ENCODE data around the gene SH3RF1.

SH3RF1 gene

GRCh38 chr4:169064296-169064695 lies 206.5 kb downstream of the SH3RF1 start:
- DNase-seq (ENCODE audit: low spot score) = no peak

- DNase-seq (ENCODE audit: low spot score) = no peak
Observed at GRCh38 chr4:169063441-169063840, 207.3 kb downstream of the SH3RF1 start.

- DNase-seq (ENCODE audit: low spot score) = no peak
Observed at GRCh38 chr4:169062897-169063244, 207.9 kb downstream of the SH3RF1 start.

GRCh38 chr4:169061386-169061785 lies 209.4 kb downstream of the SH3RF1 start:
- no peak for DNase-seq (ENCODE audit: low spot score)

GRCh38 chr4:169060391-169061091 lies 210.2 kb downstream of the SH3RF1 start:
- DNase-seq (ENCODE audit: low spot score) = no peak

- no peak for DNase-seq (ENCODE audit: low spot score)
Observed at GRCh38 chr4:169059306-169060211, 211.2 kb downstream of the SH3RF1 start.

- DNase-seq (ENCODE audit: low spot score) = no peak
Observed at GRCh38 chr4:169058312-169058711, 212.4 kb downstream of the SH3RF1 start.

GRCh38 chr4:169054879-169055278 lies 215.9 kb downstream of the SH3RF1 start:
- DNase-seq (ENCODE audit: low spot score) = no peak

- DNase-seq (ENCODE audit: low spot score) = no peak
Observed at GRCh38 chr4:169052594-169052945, 218.2 kb downstream of the SH3RF1 start.

- DNase-seq (ENCODE audit: low spot score) = no peak
Observed at GRCh38 chr4:169051761-169052593, 218.8 kb downstream of the SH3RF1 start.

- no peak for DNase-seq (ENCODE audit: low spot score)
Observed at GRCh38 chr4:169050881-169051760, 219.6 kb downstream of the SH3RF1 start.

GRCh38 chr4:169050284-169050683 lies 220.5 kb downstream of the SH3RF1 start:
- no peak for DNase-seq (ENCODE audit: low spot score)

GRCh38 chr4:169048868-169049414 lies 221.8 kb downstream of the SH3RF1 start:
- DNase-seq (ENCODE audit: low spot score) = no peak

- DNase-seq (ENCODE audit: low spot score) = no peak
Observed at GRCh38 chr4:169047956-169048355, 222.8 kb downstream of the SH3RF1 start.

- no peak for DNase-seq (ENCODE audit: low spot score)
Observed at GRCh38 chr4:169045862-169046584, 224.7 kb downstream of the SH3RF1 start.

- no peak for DNase-seq (ENCODE audit: low spot score)
Observed at GRCh38 chr4:169044714-169045447, 225.9 kb downstream of the SH3RF1 start.

Measured in pons (tissue), 1 donor.